K562 (cell line): Measurements from ENCODE around the gene BCL3. TPM values are rescaled to one million over a fixed set of nuclear protein-coding genes. Genes with fewer than 3 reads are reported as not detected.
A peak's percentile ranks its signal among the peaks of the same experiment; 100 is the strongest.
"Not testable (repeated sequence)": the region's sequence is repeated elsewhere in the genome, so short reads cannot be mapped to it uniquely, and the experiment has no call there.

Source experiments
- ATAC-seq: fragments of 200-7000 bp; cut with Tn5 transposase; 3 replicates; pipeline ENCODE4 v1.9.1; 2020; ENCODE audit warnings: moderate library complexity
- BruUV-seq: library from RNA; stranded (reverse); fragments of 400-500 nt; replicated peaks from 2 replicates; lab custom pipeline; 2021; lab: Mats Ljungman, UMichigan
- CTCF ChIA-PET: fragments of 300-600 bp; formaldehyde crosslinking; extraction: SDS; loops from one replicate; lab custom pipeline; 2021; ENCODE audit warnings: low intra/inter-chr PET ratio; lab: Yijun Ruan, JAX
- POLR2A ChIA-PET: fragments of 300-600, 350-650 bp; sonication (Branson Sonifier 250); formaldehyde crosslinking; extraction: SDS; loops from one replicate; lab custom pipeline; 2021; ENCODE audit warnings: antibody characterized with exemption, inconsistent platforms; lab: Yijun Ruan, JAX
- DNase-seq, 4 experiments: peaks; one replicate each; pipeline versions ENCODE4 v3.0.0 to v3.0.0-alpha.2; 2011 to 2018; ENCODE audit warnings: low spot score in 3 of 4, mixed read lengths in 3 of 4; ENCODE audit errors: extremely low read depth in 1 of 4
- FAIRE-seq: peaks from 2 replicates; lab custom pipeline; 2011; peaks lifted over from hg19 to GRCh38; lab: Jason Lieb, UNC
- H2AFZ ChIP-seq: 2 replicates; pipeline ENCODE4 v1.6.0; 2011; ENCODE audit warnings: low read depth, low read length, control low read depth, inconsistent platforms
- H3K27ac ChIP-seq: fragments of 200-600 bp; 3 replicates; pipeline ENCODE4 v1.8.0; 2011; ENCODE audit warnings: low read depth, mild to moderate bottlenecking, control low read depth, inconsistent platforms, low read length, moderate library complexity, mixed read lengths; ENCODE audit errors: extremely low read depth
- H3K27me3 ChIP-seq, 2 experiments: fragments of 300-600 bp in 1 of 2; 2 replicates in 1 of 2; 3 replicates in 1 of 2; pipeline versions ENCODE4 v1.6.0 to v1.8.0; 2011; ENCODE audit warnings: inconsistent platforms in 2 of 2, low read length in 2 of 2, mild to moderate bottlenecking in 1 of 2, mixed read lengths in 1 of 2, moderate library complexity in 1 of 2; ENCODE audit not compliant: control insufficient read depth in 2 of 2, insufficient read depth in 2 of 2
- H3K36me3 ChIP-seq: fragments of 300-600 bp; 3 replicates; pipeline ENCODE4 v1.8.0; 2011; ENCODE audit warnings: mild to moderate bottlenecking, low read length, inconsistent platforms; ENCODE audit not compliant: control insufficient read depth, insufficient read depth
- H3K4me1 ChIP-seq, 2 experiments: fragments of 200-600 bp in 1 of 2; replicated peaks in 1 of 2; 2 replicates in 1 of 2; 3 replicates in 1 of 2; pipeline versions ENCODE4 v1.5.1 to v1.8.0; 2011; ENCODE audit warnings: inconsistent platforms in 2 of 2, low read length in 2 of 2, mild to moderate bottlenecking in 1 of 2, mixed read lengths in 1 of 2, moderate library complexity in 1 of 2; ENCODE audit not compliant: control insufficient read depth in 2 of 2, insufficient read depth in 2 of 2
- H3K4me2 ChIP-seq: 2 replicates; pipeline ENCODE4 v1.6.1; 2011; ENCODE audit warnings: low read length, control low read depth, inconsistent platforms, mixed read lengths; ENCODE audit not compliant: insufficient read depth
- H3K4me3 ChIP-seq: fragments of 200-600 bp; sonication (generic), shearing (Covaris generic); 2 replicates; pipeline ENCODE4 v1.5.1; 2016; ENCODE audit warnings: control low read depth, inconsistent platforms
- H3K79me2 ChIP-seq: fragments of 200-600 bp; 3 replicates; pipeline ENCODE4 v1.8.0; 2011; ENCODE audit warnings: low read length, inconsistent platforms; ENCODE audit not compliant: control insufficient read depth, insufficient read depth
- H3K9ac ChIP-seq, 2 experiments: 2 replicates each; pipeline versions ENCODE4 v1.6.0 to v1.6.1; 2011; ENCODE audit warnings: low read depth in 2 of 2, low read length in 2 of 2, control low read depth in 1 of 2, inconsistent platforms in 1 of 2, mild to moderate bottlenecking in 1 of 2, mixed read lengths in 1 of 2; ENCODE audit not compliant: insufficient read depth in 1 of 2
- H3K9me1 ChIP-seq: one replicate; pipeline ENCODE4 v1.6.0; 2011; ENCODE audit warnings: inconsistent platforms, mild to moderate bottlenecking, low read length, moderate library complexity; ENCODE audit not compliant: control insufficient read depth, insufficient read depth
- H3K9me3 ChIP-seq: replicated peaks from 2 replicates; pipeline ENCODE4 v1.5.1; 2011; ENCODE audit warnings: low read depth, low read length, inconsistent platforms; ENCODE audit not compliant: control insufficient read depth, insufficient read depth
- H4K20me1 ChIP-seq: replicated peaks from 2 replicates; pipeline ENCODE4 v1.6.1; 2011; ENCODE audit warnings: low read length, inconsistent platforms, mixed read lengths; ENCODE audit not compliant: control insufficient read depth, insufficient read depth
- BCOR ChIP-seq: fragments of 450-650 bp; IDR thresholded peaks from 2 replicates; pipeline ENCODE4 v1.6.1; 2016
- SETDB1 ChIP-seq: IDR thresholded peaks from one replicate; pipeline ENCODE4 v1.6.1; 2012; ENCODE audit warnings: low read length, control low read depth, inconsistent platforms
- WGBS: fragments of 100-300 bp; shearing (Covaris generic); methylation state at CpG from one replicate; pipeline ENCODE4 v1.1.6; 2016; ENCODE audit warnings: low coverage, mixed read lengths; ENCODE audit not compliant: insufficient coverage; ENCODE audit errors: missing lambda C conversion rate; 5-methylcytosine and 5-hydroxymethylcytosine counted together
- in situ Hi-C: fragments of 300-500 bp; cut with MboI; formaldehyde crosslinking; loops from 4 replicates; pipeline ENCODE4 v1.15.0; 2018; ENCODE audit warnings: inconsistent platforms, mixed read lengths
- intact Hi-C: fragments of 100-400 bp; cut with micrococcal nuclease; formaldehyde crosslinking; loops from 2 replicates; pipeline ENCODE4 v1.14.2; 2022
- polyA plus RNA-seq, 8 experiments: library from polyadenylated mRNA; depleted of rRNA in 4 of 8; stranded (reverse) in 5 of 8; unstranded in 3 of 8; fragments of >200 nt; fragmentation: Nextera tagmentation in 2 of 8; fragmentation: Illumina TruSeq in 1 of 8; extraction: Ambion mirVana in 2 of 8; extraction: Trizol in 1 of 8; gene quantifications; 2 replicates each; pipeline versions ENCODE4 v1.2.1 to v1.2.3, GENCODE V29; 2011 to 2014; ENCODE audit warnings: inconsistent platforms in 1 of 8, missing spikeins in 1 of 8
- total RNA-seq, 7 experiments: library from RNA; depleted of rRNA in 6 of 7; stranded (reverse); fragments of >200 nt in 6 of 7; fragmentation: Illumina TruSeq in 2 of 7; extraction: Trizol in 2 of 7; gene quantifications; 2 replicates each; pipeline versions ENCODE4 v1.2.1 to v1.2.3, GENCODE V29; 2011 to 2021; ENCODE audit warnings: low replicate concordance in 1 of 7

The BCL3 gene
- total and polyA plus RNA-seq, 9 of the 15 experiments (the other 6 are each of a cell fraction or from before 2014, with no cell fraction given): 0.03 to 2.4 (median 0.50) TPM; not detected in 1

- 36% methylated on average over 7 of the region's 8 CpGs for WGBS
- ChIA-PET CTCF (no interaction called here), POLR2A (interaction anchor here (0.8 kb wide), 1 partner anchor 41 kb away, joined by 3 read pairs; no protein-coding TSS in a partner anchor)
- TF ChIP-seq BCOR (peak; percentile 1; the same call in 1 of the 2 replicates), SETDB1 (no peak)
- Histone ChIP-seq H3K4me1 (peaks cover 9 to 24% of the 10 kb centered on the region in 2 experiments), H3K36me3 (no peaks in the 10 kb centered on the region), H2AFZ (no peak overlapping the region), H3K79me2 (no peaks in the 10 kb centered on the region), H3K27me3 (no peaks in the 10 kb centered on the region), H3K27ac (no peak overlapping the region), H3K4me3 (no peak overlapping the region), H4K20me1 (no peaks in the 10 kb centered on the region), H3K4me2 (no peak overlapping the region), H3K9ac (peak overlapping the region in 1 of 2 experiments; percentile 54; a peak in 1 of 4 replicates), H3K9me1 (no peaks in the 10 kb centered on the region), H3K9me3 (peaks cover 10% of the 10 kb centered on the region)
- in situ Hi-C loops (no loop called here), intact Hi-C loops (no loop called here)
- ATAC-seq (no peak), FAIRE-seq (no peak), DNase-seq (no peak)
- no TSS peak for BruUV-seq
Observed at GRCh38 chr19:44719262-44719701, 29.2 kb upstream of the BCL3 start.

- POLR2A ChIA-PET: interaction anchor here (0.6 kb wide), 2 partner anchors 11 to 73 kb away, joined by 3 read pairs; no protein-coding TSS in a partner anchor
Observed at GRCh38 chr19:44720396-44720795, 28.1 kb upstream of the BCL3 start.

More at GRCh38 chr19:44720396-44720795, 28.1 kb upstream of the BCL3 start:
- H4K20me1 ChIP-seq, H3K9me3 ChIP-seq, ATAC-seq, H3K9ac ChIP-seq, H3K4me3 ChIP-seq, BruUV-seq, FAIRE-seq, H3K4me2 ChIP-seq, H3K27ac ChIP-seq, H3K27me3 ChIP-seq, intact Hi-C loops, DNase-seq, H3K79me2 ChIP-seq, CTCF ChIA-PET, H3K9me1 ChIP-seq, H3K36me3 ChIP-seq, H2AFZ ChIP-seq: not testable (repeated sequence)
- peaks cover 16 to 29% of the 10 kb centered on the region in 2 experiments for H3K4me1 ChIP-seq
- in situ Hi-C loops: loop anchor here (5.0 kb wide), 2 partner anchors 47 to 148 kb away; no protein-coding TSS in a partner anchor
- 76% methylated on average over 9 of the region's 9 CpGs for WGBS
